Dermis blood vessel endothelial cell (primary cell): ENCODE measurements around the gene ATP1B1. TPM values are rescaled to one million over a fixed set of nuclear protein-coding genes. Genes with fewer than 3 reads are reported as not detected.
A peak's percentile ranks its signal among the peaks of the same experiment; 100 is the strongest.
"Not testable (repeated sequence)": the region's sequence is repeated elsewhere in the genome, so short reads cannot be mapped to it uniquely, and the experiment has no call there.

Source experiments
- DNase-seq: peaks from one replicate; pipeline ENCODE4 v3.0.0; 2010
- total RNA-seq: library from RNA; depleted of rRNA; stranded (reverse); fragments of >200 nt; gene quantifications from 2 replicates; pipeline ENCODE4 v1.2.3, GENCODE V29; 2014

The ATP1B1 gene
- total RNA-seq, 1 donor from 2014 or later, result 6.3 TPM

DNA sequence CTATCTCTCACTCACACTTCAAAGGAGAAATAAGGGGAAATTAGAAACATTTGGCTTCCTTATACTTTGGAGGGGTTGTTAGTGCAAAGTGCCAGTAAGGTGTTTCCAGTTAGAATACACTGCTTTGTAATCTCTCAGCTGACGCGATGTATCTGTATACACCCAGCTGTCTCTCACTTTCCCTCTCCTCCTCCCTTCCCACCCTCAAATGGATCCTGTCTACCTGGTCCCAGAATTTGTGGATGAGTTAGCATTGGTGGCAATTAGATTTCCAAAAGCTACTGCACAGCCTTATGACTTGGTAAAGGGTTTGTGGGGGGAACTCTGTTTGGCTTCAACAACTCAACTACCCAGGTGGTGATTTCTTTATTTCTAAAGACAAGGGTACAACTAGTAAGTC, 10.5 kb downstream of the ATP1B1 start:
- no peak for DNase-seq

DNA sequence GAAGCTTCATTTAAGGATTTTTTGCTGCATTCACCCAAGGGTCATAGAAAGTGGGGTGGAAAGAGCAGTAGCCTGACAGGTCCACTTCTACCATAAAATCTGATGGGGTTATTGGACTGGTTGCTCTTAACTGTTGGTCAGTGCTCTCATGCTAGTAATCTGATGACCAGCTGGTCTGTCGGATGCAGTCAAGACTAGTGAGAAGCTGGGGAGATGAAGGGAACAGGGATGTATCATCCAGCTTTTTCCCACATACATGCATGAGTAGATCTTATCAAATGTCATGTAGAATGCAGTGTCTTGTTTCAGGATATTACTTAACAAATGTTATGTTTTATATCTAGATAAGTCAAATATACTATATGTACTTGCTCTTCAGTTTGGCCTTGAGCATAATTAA, 11.1 kb downstream of the ATP1B1 start:
- DNase-seq, result no peak

DNA sequence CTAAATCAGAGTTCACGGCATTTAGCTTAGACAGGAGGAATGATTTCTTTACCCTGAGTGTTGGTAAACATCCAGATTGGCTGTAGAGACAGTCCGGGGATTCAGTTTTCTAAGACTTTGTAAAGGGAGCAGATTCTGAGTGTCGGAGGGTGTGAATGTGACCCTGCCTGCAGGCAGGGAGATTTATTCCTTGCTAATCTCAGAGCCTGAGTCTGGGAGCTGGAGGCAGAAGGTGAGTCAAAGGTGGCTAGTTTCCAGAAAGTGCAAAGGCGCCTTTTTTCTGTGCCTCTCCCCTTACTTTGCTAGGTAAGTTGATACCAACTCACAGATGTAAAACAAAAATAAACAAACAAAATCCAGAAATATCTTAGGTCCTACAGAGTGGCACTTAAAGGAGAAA, 11.7 kb downstream of the ATP1B1 start:
- no peak for DNase-seq

DNA sequence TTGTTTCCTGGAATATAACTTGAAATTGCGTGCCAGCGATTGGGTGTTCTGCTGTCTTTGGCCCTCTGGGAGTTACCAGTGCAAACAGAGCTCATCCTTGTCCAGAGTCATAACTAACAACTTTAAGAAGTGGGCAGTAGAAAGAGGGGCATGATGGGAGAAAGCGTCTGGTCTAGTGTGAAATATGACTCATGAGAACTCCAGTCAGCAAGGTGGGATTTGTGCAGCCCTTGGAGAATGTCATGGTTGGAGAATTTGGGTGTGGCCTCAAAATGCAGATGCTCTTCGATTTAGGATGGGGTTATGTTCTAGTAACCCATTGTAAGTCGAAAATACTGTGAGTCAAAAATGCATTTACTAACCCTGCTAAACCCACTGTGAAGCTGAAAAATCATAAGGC, 12.9 kb downstream of the ATP1B1 start:
- DNase-seq, result no peak

DNA sequence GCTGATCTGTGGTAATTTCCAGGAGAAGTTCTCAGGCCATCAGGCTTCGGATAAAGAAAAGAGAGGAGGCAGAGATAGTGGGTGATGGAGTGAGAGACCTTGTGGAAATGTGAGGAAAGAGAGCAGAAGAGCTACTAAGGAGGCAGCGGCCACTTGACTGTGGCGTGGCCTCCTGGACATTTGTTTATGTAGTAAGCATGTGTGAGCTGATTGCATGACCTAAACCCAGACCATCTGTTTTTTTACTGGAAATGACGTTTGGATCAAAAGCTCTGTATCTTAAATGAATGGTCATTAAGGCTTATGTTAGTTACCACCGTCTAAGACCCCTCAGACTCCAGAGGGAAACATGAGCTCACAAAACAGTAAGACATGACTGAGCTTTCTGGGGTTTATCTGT, 13.6 kb downstream of the ATP1B1 start:
- no peak for DNase-seq

DNA sequence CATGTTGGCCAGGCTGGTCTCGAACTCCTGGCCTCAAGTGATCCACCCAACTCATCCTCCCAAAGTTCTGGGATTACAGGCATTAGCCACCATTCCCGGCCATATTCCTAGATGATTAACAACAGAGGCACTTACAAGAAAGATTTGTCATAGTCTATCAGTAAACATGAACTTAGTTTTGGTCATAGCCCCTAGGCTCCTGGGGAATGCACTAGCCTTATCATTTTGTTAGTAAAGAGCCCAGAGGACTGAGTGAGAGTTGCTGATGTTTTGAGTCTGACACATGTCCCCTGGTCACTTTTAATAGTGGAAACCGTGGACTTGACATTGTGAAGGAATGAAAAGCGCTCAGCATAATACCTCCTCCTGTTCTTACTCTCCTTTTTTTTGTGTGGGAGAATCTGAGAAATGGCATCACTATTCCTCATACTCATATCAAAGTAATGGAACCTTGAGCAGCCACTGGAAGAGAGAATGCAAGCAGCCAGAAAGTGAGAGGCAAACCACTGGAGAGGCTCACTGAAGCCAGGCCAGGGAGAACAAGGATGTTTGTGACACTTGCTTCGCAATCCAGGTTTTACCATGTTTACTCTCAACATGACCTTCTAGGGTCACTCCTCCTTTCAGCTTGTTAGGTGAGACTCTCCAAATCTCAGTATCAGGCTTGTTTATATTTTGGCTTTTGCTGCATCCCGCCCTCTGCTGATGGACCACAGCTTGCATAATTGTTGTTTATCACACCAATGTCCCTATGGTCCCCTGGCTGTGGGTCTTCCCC, 14.8 kb downstream of the ATP1B1 start:
- DNase-seq, result no peak

DNA sequence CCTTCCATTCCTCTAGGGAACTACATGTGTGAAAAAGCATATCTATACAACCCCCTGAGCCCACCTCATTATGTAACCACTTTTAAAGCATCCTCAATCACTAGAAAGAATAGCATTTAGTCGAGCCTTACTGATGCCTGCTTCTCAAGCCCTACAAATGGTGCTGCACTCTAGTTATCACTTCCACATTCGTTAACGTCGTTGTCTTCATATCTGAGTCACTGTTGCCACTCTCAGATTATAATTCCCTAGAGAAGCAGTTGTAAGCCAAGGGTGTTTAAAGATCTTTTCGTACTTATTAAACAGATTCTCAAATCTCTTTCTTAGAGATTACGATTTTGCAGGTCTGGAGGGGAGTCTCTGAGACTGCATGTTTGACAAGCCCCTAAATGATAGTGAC, 16.5 kb downstream of the ATP1B1 start:
- no peak for DNase-seq

DNA sequence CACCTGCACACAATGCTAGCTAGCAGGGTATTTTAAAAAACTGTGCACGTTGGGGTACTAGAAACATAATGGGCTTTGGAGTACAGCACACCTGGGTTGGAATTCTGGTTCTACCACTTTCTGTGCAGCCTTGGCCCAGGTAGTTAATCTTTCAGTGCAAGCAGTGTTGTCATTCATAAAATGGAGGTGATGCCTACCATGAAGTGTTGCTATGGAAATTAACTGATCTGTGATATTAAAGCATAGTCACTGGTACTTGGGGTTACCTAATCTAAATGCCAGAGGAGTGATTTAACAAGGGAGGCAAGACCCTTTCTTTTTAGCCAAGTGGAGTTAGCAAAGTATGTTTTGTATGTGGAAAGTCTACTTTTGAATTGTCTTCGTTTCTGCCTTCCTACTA, 18.0 kb downstream of the ATP1B1 start:
- DNase-seq, result no peak

DNA sequence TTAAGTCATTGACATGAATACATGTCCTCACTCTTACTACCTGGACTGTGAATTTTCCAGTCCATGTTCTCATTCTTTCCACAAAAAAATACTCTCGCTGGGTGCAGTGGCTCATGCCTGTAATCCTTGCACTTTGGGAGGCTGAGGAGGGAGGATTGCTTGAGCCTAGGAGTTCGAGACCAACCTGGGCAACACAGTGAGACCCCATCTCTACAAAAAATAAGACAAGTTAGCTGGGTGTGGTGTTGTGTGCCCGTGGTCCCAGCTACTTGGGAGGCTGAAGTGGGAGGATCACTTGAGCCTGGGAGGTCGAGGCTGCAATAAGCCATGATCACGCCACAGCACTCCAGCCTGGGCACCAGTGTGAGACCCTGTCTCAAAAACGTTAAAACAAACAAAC, 19.1 kb downstream of the ATP1B1 start:
- DNase-seq, result not testable (repeated sequence)

DNA sequence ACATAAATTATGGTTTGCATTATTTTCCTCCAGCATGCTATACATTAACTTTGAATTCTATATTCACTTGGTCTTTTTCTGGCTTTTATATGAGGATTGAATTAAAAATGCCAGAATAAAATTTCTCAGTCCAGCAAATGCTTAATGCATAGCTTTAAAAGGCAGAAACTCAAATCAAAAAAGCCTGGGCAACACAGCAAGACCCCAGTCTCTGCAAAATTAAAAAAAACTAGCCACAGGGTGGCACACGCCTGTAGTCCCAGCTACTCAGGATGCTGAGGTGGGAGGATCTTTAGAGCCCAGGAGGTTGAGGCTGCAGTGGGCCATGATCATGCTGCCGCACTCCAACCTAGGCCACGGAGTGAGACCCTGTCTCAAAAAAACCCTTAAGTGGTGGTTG, 19.8 kb downstream of the ATP1B1 start:
- DNase-seq, result no peak

DNA sequence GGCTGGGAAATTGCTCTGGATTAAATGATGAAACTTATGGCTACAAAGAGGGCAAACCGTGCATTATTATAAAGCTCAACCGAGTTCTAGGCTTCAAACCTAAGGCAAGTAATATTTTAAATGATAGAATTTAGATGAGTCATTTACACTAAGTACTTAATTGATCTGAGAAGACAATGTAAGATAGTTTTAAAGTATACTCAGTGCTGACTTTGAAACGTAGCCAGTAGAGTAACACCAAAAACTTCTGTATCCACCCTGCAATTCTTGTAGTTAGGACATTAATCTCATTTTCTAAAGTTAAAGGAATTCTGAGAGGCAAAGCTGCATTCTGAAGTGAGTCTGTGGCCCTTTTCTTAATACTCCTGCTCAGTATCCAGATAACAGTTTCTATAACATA, 20.8 kb downstream of the ATP1B1 start:
- no peak for DNase-seq

DNA sequence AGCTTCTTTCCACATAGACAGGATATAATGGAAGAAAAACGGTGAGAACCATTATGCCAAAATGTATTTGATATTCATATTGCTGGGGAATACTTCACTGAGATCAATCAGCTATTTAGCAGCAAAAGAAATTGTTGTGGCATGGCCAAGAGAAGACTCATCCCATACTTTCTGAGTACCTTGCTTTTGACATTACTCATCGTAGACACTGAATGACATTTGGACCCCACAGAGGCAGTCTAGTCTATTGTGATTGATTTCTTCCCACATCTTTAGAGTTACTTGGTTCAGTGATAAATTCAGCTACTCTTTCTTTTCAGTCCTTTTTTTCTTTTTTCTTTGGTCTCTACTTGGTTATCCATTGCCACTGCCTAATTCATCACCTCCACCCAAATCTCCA, 22.1 kb downstream of the ATP1B1 start:
- no peak for DNase-seq

DNA sequence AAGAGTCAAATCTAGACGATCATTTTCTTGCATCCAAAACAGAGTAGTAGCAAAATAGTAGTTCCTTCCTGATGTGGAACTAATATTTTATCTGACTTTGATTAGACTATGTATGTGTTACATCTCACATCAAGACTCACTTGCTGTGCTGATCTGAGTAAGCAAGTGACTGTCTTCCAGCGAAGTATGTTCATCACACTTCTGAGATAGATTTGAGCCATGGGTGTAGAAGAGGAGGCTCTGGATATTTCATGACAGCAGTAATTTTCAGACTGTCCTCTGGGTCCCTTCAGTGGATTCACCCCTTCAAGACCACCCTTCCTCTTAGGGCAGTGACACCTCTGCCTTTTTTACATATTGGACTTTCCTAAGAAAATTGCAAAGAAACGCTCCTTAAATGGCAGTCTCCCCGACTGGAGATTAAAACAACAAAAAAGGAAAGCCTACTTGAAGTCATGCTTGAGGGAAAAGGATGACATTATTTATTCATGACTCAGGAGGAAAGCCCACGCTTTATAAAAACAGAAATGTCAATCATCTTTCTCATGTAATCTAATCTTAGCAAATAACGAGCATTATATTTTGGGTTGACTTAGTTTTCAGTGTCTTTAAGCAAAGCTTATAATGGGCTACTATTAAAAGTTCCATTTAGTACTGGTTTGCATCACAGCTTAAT, 22.8 kb downstream of the ATP1B1 start:
- DNase-seq, result peak; percentile 40

DNA sequence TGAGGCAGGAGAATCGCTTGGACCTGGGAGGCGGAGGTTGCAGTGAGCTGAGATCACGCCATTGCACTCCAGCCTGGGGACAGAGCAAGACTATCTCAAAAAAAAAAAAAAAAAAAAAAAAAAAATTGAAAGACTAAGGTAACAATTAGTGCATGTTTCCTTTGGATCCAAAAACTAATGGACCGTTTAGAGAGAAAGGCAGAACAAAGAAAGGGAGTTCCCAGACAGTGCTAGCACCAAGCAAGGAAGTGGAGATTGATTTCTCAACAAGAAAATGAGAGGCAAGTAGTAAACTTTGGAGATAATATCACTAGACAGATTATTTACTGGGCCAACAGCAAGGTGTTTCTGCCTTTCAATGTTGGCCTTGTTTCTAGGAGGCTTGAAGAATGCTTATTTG, 24.2 kb downstream of the ATP1B1 start:
- no peak for DNase-seq

DNA sequence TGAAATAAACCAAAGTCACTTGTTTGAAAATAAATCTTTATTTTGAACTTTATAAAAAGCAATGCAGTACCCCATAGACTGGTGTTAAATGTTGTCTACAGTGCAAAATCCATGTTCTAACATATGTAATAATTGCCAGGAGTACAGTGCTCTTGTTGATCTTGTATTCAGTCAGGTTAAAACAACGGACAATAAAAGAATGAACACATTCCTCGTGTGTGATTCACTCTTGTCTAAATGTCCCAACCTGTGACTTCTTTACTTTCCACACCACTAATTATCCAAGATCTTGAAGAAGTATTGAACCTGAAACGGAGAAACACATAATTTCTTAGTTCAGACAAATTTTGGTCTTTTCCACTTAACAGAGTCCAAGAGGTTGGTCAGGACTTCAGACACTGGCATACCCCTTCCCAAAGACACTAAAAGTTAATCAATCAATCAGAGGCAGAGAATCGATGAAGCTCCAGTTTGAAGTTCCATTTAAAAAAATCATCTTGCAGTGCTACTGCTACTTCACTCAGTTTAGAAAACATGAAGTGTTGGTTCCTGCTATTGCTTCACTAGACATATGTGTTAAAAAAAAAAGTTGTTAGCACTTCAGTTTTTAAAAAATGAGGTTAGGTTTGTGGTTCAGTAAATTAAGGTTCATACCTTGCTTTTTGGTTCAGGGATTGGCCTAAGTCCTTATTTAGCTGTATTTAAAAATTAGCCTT, 26.2 kb downstream of the ATP1B1 start:
- peak; percentile 18 for DNase-seq

DNA sequence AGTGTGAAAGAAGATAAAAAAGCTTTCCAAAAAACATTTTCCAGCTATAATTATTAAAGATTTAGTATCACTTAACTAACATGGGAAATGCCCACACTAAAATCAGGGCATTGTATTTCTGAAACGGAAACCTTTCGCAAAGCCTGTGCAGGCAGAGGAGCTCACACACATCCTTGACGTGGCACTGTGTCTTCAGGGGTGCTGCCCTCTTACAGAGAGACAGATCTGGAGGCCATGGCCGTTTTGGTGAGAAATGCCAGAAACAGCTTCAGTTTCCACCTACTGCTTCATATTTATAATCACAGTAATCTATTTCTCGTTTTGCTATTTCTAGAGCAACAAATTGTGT, 26.7 kb downstream of the ATP1B1 start:
- no peak for DNase-seq

DNA sequence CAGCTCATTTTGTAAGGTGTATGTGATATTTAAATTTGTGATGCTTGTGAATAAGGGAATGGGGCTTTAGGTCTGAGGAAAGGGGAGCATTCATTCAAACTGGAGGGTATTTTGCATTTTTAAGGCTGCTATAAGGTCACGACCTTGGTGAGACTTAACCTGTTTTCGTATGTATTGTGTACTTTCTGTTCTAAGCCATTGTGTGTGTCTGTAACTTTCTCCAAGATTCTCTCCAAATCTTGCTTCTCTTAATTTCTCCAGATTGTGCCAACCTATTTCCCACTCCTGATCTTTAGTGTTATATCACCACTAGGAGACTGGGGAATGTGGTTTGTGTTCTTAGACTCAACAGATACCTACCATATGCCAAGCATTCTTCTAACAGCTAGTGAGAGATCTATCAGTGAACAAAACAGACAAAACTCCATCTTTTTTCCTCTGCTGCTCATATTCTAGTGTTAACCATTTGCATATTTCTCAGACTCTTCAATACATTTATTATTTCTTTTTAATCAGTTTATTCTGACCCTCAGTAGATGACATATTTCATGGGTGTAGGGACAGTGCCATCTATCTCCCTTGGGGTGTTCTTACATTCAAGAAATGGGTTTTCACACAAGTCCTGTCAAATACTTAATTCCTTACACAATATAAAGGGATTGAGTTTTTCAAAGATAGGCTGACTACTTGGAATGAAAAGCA, 27.5 kb downstream of the ATP1B1 start:
- peak; percentile 41 for DNase-seq

DNA sequence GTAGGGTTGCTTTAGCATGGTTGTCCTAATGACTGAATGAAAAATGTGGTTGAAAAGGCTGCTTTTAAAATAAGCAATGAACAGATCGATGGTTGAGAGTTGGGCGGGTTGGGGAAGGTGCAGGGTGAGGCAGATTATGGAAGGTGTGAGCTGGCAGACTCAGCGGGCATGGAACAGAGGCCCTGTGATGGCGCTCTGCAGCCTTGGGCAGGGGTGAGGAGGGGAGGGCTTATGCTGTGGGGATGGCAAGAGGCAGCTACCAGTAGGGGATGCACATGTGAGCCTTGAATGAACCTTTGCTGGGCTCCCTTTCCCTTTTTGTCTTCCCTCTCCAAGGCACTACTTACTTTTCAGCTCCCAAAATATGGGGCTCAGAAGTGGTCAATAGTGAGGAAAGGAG, 30.9 kb downstream of the ATP1B1 start:
- DNase-seq, result no peak

DNA sequence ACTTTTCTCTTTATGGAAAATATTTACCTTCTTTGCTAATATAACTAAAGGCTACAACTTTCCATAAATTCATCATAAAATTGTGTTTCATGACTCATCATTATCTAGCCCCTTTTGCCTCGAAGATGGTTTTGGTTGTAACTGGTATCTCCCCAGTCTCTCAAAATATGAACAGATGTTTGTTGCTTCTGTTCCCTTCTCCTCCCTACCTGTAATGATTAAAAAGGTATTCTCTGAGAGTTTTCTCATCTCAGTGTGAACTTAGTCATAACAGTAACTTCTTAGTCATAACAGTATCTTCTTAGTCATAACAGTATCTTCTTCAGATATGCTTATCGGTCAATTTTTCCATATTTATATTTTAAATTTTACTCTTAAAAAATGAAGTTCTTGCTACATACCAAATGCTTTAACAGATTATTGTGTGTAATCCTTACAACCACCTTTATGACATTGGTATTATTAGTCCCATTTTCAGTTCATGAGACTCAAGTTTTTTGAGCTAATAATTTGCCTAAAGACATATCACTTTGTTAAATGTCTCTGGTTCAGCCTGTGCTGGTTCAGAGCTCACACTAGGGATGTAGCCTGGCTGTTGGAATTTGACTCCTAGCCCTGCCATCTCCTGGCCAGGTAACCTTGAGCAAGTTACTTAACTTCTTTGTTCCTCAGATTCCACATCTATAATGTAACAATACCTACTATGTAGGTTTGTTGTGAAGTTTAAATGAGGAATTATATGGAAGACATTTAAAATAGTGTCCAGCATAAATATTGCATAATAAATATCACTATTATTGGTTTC, 32.6 kb downstream of the ATP1B1 start:
- no peak for DNase-seq

DNA sequence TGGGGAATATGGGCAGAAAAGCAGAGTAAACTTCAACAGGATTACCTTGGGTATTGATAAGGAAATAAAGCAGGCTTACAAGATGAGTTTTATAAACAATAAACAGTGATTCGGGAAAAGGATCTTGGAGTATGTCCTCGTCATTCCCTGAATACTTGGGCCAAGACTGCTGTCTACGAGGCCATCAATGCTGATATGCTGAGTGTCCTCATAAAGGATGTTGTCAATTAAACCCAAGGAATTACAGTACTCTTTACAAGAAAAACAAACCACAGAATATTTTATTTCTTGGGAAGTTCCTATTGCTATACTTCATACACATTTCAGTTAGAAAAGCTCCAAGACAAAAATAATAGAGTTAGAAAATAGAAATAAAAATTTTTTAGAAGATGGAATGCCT, 34.9 kb downstream of the ATP1B1 start:
- no peak for DNase-seq

DNA sequence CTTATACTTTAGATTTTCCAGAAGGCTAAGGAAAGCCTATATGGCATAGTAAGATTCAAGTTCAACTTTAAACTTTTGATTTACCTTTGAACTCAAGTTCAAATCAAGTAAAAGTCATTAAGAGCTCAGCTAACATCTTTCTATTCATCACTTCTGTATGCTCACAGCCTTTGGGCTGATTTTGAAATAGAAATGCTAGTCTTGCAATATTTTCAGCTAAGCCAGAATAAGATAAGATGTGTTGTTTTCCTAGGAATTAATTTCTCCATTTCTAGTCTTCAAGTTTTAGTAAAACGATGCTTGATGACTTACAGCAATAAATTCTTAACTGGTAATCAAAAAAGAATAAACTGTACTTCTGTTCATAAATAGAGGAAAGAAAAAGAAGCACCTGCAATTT, 35.6 kb downstream of the ATP1B1 start:
- no peak for DNase-seq

DNA sequence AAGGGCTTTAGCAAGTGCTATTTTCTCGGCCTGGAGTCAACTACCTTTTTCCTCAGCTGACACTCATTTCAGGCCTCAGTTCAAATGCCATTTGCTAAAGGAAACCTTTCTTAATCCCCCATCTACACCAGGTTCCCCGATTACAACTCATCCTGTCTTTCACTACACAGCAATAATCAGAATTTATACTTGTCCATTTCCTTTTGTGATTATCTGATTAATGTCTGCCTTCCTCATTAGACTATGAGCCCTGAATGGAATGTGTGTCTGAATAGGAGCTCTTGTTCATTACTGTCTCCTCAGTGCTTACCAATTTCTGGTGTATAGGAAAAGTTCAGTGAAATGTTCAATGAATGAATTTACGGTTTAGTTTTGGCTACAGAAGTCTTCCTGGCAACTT, 36.9 kb downstream of the ATP1B1 start:
- DNase-seq, result no peak

DNA sequence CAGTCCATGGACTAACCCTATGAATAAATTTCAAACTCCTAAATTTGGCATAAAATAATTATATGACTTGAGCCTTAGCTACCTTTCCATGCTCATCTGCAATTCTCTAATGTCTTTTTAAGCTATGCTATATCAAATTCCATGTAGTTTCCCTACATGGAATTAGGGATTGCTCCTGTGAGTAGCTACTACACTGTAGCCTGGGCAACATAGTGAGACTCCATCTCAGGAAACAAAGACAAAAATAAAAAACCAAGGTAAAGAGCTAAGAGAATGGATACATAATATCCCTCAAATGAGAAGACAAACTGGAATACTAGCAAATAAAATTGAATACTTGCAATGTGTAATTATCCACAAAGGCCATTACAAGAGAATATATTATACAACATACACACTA, 37.5 kb downstream of the ATP1B1 start:
- no peak for DNase-seq
